CD4-positive, alpha-beta T cell treated with Interferon gamma for 1 hour (primary cell): Measurements from ENCODE around the gene UBR4.

ENCODE experiments used
- DNase-seq: peaks from one replicate; pipeline ENCODE4 v3.0.0-alpha.2; 2020

UBR4 gene

DNA sequence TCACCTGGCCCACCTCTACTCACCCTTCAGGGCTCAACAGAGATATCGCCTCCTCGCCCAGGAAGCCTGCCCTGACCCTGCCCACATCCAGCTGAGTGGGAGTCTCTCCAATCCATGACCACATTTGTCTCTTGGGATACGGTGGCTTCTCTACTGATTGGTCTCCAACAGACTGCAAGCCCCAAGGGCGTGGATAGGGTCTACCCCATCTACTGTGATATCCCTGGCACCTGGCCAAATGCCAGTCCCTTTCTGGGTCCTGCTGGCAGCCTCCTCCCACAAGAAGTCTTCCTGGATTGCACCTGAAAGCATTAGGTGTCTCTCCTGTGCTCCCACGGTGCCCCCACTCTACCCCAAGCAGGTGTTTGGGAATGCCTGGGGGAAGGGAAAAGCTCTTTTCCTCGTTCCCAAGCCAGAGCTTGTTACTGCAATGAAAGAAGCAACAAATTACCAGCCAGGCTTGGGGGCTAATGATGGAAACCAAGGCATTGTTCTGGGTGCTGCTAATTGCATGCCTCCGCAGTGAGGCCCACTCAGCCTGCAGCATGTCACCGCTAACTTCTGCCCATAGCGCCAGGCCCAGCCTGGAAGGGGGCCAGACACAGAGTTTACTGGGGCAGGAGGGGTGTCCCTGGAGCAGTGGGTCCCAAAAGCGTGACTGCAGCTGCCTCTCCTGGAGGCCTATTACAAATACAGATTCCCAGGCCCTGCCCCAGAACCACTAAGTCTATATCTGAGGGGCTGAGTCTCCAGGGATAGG lies 162.9 kb downstream of the UBR4 start:
- DNase-seq: no peak

DNA sequence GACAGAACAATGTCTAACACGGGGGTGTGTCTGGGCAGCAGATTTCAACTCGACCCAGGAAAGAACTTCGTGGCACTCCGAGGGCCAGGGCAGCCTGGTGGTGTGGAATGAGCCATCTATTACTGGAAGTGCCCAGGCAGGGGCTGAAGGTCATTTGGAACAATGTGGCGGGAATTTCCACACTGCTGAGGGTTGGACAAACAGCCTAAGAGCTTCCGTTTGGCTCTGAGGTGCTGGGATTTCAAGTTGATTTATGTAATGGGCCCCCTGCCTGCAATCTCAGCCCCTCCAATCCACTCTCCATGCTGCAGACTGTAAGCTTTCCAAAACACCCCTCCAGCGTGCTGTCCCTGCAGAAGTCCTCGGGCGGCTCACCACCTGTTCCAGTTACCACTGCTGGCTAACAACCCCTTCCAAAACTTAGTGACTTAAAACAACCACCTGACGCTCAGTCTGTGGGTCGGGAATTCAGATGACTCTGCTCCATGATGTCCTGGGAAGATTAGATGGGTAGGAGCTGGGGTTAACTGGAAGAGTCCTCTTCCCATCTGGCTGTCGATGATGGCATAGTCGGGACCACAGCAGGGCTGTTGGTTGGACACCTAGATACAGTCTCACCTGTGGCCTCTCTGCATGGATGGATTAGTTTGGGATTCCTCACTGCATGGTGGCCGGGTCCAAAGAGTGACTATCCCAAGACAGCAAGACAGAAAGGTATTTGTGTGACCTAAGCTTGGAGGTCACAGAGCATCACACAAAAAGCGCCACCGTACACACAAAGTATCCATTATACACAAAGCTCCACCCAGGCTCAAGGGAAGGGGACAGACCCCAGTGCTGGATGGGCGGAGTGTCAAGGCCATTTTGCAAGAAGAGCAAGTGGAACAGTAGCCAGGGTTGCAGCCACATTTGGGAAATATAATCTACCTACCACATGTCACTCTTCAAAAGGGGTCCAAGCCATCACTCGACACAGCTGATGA lies 163.9 kb downstream of the UBR4 start:
- no peak for DNase-seq

DNA sequence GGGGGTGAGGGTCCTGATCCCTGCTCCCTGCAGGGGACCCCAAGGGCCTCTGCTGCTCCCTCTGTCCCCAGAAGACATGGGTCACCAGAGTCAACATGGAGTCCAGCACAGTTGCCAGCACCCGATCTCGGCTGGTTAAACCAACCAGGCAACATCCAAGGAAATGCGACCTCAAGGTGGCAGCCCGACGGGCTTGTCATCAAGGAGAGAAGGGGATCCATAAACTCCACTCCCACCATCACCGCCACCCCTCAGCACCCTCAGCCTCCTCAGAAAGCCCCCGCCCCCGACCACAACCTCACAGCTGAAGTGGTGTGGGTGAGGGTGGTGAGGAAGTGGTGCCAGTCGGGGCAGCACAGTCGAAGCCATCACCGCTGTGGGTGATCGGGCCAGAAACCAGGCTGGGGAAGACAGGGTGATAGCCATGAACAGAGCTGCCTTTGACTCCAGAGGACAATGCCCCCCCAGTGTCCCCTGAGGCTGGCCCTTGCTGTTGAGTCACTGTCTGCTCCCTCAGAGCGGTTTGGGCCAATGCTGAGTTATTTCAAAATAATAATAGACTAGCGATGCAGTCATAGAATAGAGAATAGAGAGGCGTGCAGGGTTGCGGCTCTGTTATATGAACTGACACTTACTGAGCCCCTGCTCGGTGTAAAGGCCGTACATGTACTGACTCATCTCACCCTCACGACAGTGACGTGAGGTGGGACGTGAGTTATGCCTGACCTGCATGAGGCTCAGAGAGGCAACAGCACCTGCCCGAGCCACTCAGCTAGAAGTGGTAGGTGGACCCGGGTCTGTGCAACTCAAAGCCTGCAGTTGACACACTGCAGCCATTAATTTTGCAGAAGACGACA lies 164.9 kb downstream of the UBR4 start:
- no peak for DNase-seq

DNA sequence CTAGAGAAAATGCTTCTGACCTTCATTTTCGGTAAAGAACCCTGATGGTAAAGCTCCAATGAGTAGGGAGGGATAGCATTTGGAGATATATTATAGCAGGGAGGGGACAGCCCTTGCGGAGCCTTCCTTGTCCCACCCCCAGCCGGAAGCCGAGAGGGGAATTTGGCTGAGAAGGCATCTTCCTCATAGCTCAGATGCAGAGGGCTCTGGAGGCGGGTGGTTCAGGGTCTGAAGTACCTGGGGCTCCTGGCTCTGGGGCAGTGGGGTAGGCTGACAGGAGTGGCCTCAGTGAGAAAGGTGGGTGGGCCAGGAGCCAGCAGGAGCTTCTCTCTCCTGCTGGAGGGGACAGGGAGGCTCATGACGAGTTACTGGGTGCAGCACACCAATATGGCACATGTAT lies 165.6 kb downstream of the UBR4 start:
- no peak for DNase-seq

DNA sequence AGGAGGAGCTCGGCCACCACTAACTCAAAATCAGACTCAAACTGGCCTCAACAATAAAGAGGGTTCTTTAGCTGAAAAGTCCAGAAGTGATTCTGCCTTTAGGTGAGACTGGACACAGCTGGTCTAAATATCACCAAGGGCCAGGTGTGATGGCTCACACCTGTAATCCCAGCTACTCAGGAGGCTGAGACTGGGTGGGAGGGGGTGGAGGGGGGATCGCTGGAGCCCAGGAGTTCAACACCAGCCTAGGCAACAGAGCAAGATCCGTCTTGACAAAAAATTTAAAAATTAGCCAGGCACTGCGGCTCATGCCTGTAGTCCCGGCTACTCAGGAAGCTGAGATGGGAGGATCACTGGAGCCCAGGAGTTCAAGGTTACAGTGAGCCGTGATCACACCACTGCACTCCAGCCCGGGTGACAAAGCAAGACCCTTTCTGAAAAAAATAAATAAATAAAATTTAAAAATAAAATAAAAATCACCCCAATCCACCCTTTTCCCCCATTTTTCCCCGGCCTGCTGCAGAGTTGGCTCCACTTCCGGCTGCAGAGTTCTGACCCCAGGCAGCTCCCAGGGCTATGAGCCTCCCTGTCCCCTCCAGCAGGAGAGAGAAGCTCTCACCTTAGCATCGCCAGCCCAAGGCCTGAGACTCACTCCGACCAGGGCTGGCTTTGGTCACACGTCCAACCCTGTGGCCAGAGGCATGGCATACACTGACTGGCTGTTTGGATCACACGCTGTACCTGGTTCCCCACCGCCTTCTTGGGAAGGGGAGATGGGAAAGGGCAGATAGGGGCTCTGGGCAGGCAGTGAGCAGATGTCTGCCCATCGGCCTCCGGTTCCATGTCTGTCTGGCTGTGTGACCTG lies 166.3 kb downstream of the UBR4 start:
- no peak for DNase-seq

DNA sequence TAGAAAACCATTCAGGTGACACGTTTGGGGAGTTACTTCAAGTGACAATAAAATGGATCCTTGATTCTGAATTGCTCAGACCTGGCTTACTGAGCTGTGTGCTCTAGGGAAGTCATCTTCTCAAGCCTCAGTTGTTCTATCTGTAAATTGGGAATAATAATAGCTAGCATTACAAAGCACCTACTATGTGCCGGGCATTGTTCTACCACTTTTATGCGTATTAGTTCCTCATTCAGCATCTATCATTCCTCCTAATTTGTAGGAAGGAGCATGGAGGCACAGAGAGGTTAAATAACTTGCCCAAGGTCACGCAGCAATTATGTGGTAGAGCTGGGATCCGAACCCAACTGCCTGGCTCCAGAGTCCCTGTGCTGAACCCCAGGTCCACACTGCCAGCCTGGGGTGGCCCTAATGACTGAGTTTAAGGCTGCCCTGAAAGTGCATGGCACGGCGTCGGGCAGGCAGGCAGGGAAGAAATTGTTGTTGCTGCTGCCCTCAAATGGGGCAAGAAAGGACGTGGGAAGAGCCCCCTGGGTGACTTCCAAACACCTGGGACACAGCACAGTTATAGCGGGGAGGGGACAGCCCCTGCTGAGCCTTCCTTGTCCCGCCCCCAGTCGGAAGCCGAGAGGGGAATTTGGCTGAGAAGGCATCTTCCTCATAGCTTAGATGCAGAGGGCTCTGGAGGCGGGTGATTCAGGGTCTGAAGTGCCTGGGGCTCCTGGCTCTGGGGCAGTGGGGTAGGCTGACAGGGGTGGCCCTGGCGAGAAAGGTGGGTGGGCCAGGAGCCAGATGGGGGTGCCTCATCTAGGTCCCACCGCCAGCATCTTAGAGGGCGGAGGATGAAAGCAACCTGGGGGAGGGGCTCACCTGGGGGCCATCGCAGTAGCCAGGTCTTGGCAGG lies 167.1 kb downstream of the UBR4 start:
- DNase-seq: no peak

DNA sequence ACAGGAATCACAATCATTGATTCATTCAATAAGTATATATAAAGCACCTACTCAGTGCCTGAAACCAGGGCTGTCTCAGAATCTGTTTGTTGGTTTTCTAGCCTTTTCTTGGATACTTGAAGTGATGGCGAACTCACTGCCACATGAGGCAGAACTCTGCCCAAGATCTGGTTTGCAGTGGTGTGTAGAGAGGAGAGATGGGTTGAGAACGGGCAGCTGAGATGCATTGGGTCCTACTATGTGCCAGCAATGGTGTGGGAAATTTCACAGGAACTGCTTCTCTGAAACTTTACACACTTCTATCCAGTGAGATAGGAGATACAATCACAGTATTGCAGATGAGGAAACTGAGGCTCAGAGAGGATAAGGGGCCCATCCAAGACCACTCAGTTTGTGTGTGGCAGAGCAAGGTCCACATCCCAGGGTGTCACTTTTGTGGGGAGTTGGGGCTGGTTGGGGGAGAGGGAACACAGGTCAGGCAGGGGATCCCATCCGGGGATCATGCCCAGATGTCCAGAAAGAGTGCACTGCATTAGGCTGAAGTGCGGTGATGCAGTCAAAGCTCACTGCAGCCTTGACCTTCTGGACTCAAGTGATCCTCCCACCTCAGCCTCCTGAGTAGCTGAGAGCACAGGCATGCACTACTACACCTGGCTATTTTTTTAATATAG lies 169.9 kb downstream of the UBR4 start:
- DNase-seq: no peak

DNA sequence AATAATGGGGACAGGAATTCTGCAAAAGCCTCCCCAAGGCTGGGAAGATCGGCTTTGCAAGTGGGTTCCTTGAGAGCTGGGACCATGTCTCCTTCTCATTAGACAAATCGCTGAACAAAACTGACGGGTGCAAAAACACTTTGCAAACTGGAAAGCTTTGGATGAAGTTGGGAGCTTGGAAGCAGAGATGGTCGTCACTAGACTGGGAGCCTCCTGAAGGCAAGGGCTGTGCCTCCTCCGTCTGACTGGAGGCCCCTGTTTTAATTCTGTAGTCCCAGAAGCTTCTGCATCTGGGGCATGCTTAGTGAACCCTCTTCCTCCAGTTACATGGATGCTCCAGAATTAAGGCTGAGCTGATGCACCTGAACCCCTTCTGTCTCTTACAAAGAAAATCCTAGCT lies 171.3 kb downstream of the UBR4 start:
- no peak for DNase-seq

DNA sequence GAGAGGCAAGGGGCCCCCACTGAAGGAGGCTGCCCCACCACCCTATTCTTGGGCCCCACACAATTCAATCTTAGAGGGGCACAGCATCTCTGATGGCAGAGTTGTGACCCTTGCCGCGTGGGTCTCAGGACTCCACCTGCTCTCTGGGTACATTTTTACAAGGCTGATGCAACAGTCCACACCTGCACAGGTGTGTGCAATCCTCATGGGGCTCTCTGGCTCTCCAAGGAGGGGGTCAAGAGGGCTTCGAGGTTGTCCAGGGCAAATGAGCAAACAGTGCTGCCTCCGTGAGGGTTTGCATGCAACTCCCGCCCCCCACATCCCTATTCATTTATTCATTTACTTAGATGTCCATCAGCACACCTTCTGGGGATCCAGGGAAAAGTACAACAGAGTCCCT lies 172.0 kb downstream of the UBR4 start:
- no peak for DNase-seq

DNA sequence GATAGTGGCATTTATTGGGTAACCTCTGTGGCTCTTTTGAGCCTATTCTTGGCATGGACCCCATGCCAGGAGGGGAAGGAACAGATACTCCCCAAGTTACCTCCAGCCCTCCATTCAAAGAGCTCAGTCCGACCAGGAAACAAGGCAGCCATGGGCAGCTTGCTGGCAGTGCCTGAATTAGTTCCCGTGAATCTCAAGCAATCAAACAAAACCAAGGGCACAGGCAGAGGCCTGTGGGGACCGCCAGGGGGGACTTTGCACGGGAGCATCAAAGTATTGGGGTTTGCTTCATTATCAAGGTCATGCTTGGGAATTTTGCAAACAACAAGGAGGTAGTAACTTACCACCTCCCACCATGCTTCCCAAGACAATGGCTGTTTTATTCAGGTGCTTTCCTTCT lies 172.4 kb downstream of the UBR4 start:
- no peak for DNase-seq

DNA sequence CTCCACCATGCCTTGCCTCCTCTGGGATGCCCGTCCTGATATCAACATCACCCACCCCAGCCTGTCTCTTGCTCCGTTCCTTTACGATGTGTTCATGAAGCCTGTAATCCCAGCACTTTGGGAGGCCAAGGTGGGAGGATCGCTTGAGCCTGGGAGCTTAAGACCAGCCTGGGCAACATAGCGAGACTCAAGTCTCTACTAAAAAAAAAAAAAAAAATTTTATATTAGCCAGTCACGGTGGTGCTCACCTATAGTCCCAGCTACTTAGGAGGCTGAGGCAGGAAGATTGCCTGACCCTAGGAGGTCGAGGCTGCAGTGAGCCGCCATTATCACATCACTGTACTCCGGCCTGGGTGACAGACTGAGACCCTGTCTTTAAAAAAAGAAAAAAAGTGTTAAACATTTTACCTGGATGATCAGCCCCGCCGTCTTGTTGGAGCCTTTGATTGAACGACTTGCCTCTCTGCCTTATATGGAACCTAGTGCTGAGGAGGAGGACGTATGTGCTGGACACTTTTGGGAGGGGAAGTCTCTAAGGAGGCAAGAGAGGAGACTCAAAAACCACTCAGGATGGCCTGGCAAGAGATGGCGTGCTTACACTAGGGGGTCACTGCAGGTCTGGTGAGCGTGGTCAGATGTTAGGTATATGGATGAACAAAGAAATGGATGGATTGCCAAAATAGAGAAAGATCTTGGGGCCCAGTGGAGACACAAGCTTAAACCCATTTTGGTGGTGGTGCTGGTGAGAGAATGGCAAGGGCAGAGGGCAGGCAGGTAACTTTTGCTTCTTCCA lies 173.1 kb downstream of the UBR4 start:
- no peak for DNase-seq

DNA sequence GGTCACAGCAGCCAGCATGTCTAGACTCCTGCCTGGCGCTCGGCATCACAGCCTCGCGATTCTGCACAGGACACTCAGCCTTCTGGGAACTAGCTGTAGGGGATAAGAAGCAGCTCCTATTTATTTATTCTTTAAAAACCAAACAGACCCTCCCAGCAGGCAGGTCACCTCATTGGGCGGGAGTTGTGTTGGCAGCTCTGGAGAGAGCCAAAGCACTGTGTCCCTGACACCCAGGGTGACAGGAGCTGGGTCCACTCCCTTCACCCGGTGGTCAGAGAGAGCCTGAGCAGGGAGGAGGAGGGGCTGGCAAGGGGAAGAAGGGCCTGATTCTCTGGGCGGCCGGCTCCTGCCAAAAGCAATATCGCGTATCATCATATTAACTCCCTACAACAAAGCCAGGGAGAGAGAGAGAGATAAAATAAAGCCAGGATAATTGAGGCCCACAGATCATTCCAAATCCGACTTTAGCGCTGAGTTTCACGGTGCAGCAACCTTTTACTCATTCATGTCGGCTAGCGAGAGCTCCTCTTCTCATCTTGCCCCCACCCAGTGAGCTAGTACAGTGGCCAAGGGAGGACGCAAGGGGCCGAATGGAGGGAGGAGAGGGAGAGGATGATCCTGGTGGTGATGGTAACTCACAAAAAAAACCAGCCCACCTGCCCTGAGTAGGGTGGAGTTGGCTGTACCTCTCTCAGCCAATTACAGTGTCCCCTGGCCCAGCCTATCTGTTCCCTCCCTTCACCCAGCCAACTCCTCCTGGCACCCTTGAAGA lies 173.8 kb downstream of the UBR4 start:
- DNase-seq: no peak

DNA sequence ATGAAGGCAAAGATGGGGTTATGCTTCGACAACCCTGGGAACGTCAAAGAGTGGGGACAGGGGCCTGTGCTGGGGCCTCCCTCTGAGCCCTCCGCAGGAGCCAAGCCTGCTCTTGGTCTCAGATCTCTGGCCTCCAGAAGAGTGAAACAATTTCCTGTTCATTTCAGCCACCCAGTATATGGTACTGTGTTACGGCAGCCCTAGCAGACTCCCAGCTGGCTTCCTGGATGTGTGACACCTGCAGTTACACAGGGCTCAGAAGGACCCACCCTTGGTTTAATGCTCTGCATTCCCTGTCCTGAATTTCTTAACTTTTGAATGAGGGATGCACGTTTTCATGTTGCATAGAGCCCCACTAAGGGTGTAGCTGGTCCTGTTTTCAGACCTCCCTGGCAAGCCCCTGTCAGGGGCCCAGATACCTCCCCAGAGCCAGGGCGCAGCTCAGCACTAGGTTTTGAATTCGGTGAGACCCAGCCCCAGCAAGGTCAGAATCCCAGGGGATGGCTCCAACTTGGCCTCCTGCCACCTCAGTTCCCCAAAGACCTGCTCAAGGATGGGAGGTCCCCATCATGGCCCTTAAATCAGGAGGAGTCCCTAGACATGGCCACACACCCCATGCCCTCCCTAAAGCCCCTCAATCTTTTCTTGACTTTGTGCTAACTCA lies 174.6 kb downstream of the UBR4 start:
- DNase-seq: no peak

DNA sequence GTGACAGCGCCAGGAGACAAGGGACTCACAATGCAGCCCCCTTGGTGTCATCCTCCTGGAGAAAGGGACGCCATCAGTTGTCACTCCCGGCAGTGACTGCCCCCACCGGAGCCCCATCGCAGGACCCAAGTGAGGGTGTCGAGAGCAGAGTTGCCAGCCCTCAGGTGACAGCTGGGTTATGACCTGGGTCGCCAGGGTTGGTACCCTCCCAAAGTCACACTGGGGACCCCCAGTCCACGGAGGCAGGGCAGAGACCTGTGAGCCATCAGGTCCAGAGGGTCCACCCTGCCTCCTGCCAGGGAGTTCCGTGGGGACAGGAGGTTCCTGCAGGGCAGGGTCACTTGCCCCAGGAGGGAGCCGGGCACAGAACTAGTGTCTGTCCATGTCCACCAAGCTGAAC lies 175.3 kb downstream of the UBR4 start:
- no peak for DNase-seq

DNA sequence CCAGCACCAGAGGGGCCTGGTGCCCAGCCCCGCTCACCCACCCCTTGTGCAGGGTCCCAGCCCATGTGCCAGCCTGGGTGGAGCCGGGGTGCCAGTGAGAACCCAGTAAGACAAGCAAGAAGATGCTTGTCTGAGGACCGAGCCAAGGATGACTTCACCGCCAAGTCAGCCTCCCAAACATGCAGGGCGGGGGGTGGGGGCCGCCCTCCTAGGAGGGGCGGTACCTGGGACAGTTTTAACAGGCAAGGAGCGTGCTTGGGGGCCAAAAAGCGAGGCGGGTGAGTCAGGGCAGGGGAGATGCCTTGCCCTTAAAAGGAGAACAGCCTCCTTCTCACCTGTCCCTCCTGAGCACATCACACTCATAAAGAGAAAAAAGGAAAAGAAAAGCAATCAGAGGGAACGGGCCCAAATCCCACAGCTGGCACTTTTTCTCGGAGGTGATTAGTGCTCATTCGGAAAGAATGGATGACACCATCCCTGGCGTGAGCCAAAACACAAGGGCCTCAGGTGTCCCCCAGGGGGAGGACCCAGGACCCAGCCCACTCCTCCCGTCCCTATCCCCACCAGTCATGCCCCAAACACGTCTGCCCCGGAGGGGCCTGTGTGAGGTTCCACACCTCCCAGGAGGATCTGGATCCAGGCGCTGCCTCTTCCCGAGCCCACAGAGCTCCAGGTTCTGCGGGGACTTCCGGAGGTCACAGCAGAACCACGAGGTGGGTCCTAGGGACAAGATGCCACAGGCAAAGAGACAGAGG lies 176.0 kb downstream of the UBR4 start:
- no peak for DNase-seq

DNA sequence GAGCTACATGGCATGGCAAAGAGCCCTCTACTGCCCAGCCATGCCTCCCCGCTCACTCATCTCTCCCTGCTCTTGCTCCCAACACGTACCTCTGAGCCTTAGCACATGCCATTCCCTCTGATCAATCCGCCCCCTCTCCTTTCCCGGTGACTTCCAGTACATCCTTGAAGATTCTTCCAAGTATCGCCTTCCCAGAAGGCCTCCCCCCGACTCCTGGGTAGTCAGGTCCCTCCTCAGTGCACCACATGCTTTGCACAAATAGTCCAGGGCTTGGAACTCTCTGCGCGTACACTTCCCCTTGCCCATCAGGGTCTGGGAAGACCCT lies 176.6 kb downstream of the UBR4 start:
- no peak for DNase-seq

DNA sequence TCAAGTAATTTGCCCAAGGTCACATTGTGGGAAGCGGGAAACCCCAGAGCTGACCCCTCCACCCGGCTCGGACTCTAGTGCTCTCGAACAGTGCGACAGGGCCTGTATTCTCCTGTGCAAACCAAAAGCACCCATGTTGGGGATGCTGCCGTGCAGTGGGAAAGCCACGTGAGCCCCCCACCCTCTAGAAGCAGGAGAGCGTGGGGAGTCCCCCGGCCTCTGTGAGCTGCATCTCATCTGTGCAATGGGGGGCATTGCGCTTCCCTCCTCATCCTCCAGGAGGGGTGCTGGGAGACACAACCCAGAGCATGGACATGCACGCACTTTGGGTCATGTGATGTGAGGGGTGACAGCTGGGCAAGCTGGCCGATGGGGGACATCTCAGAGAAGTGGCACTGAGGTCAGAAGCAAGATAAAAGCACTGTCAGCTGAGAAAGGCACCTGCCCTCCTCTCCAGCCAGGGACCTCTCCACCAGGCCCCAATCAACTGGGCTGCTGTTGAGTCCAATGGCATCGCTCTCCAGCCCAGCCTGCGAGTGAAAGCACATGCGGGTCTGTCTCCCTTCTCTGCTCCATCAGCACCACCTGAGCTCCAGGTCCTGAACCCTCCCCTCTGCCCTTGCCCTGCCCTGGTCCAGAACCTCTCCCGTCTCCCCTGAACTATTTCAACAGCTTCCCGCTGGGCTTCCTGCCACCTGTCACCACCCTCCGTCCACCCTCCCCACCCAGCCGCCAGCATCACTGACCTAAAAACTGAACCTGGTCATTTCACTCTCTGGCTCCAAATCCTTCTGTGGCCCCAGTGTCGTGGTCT lies 177.2 kb downstream of the UBR4 start:
- no peak for DNase-seq
